ENCODE measurements around the gene KIAA0513.

DNA sequence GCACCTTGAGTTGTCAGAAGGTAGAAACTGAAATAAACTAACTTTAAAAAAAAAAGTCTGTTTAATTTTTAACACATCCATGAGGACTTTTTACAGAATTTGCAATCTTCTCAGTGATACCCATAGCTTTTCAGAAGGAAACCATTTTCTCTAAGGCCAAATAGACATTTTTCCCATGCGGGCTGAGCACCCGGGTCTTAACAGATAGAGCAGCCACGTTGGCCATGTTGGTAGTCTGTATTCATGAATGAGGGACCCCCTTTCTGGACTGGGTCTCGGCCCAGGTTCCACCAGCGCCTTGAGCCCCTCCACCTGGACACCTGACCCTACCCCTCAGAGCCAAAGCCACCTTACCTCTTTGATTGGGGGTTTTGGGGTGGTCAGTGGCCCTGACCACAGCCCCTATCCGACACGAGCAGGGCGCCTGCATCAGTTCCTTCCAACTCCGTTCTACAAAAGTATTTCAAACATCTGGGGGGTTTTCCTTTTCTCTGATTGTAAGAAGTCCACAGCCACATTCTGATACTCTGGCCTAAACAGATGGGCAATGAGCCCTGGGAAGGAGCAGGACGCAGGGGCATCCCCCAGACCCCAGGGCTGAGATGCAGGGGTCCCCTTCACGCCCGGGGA is 66.7 kb downstream of the KIAA0513 start:
- TF ChIP-seq, protein P1, sequence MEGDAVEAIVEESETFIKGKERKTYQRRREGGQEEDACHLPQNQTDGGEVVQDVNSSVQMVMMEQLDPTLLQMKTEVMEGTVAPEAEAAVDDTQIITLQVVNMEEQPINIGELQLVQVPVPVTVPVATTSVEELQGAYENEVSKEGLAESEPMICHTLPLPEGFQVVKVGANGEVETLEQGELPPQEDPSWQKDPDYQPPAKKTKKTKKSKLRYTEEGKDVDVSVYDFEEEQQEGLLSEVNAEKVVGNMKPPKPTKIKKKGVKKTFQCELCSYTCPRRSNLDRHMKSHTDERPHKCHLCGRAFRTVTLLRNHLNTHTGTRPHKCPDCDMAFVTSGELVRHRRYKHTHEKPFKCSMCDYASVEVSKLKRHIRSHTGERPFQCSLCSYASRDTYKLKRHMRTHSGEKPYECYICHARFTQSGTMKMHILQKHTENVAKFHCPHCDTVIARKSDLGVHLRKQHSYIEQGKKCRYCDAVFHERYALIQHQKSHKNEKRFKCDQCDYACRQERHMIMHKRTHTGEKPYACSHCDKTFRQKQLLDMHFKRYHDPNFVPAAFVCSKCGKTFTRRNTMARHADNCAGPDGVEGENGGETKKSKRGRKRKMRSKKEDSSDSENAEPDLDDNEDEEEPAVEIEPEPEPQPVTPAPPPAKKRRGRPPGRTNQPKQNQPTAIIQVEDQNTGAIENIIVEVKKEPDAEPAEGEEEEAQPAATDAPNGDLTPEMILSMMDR (optimal IDR thresholded peaks at IDR 0.05 in 1 of 3, IDR thresholded peaks at IDR 0.05 in 1 of 3, conservative IDR thresholded peaks at IDR 0.05 in 1 of 3; ENCODE audit: extremely low read depth in 1 of 3, insufficient read depth in 2 of 3, low read length in 3 of 3), result no peak
- TF ChIP-seq EZH2 (IDR thresholded peaks at IDR 0.05; ENCODE audit: low read length), result no peak
